Measurements from ENCODE around the gene MALSU1.

MALSU1 gene

GRCh38 chr7:23335621-23336020 is 36.5 kb downstream of the MALSU1 start:
- DNase-seq (ENCODE audit: low read depth) = no peak

GRCh38 chr7:23336086-23336485 is 36.9 kb downstream of the MALSU1 start:
- DNase-seq (ENCODE audit: low read depth) = no peak

- no peak for DNase-seq (ENCODE audit: low read depth)
These were observed 37.7 kb downstream of the MALSU1 start for GRCh38 chr7:23336799-23337283.

- DNase-seq (ENCODE audit: low read depth) = no peak
These were observed 38.2 kb downstream of the MALSU1 start for GRCh38 chr7:23337374-23337773.

GRCh38 chr7:23338439-23338838 is 39.3 kb downstream of the MALSU1 start:
- DNase-seq (ENCODE audit: low read depth) = no peak

- DNase-seq (ENCODE audit: low read depth) = no peak
These were observed 39.7 kb downstream of the MALSU1 start for GRCh38 chr7:23338863-23339262.

- no peak for DNase-seq (ENCODE audit: low read depth)
These were observed 42.9 kb downstream of the MALSU1 start for GRCh38 chr7:23341846-23342598.

- no peak for DNase-seq (ENCODE audit: low read depth)
These were observed 44.0 kb downstream of the MALSU1 start for GRCh38 chr7:23343102-23343501.

GRCh38 chr7:23343806-23344475 is 44.8 kb downstream of the MALSU1 start:
- DNase-seq (ENCODE audit: low read depth) = no peak

- no peak for DNase-seq (ENCODE audit: low read depth)
These were observed 46.5 kb downstream of the MALSU1 start for GRCh38 chr7:23345601-23346000.

GRCh38 chr7:23346316-23346715 is 47.2 kb downstream of the MALSU1 start:
- DNase-seq (ENCODE audit: low read depth) = no peak

GRCh38 chr7:23347033-23347681 is 48.0 kb downstream of the MALSU1 start:
- no peak for DNase-seq (ENCODE audit: low read depth)

GRCh38 chr7:23347682-23348180 is 48.6 kb downstream of the MALSU1 start:
- no peak for DNase-seq (ENCODE audit: low read depth)

GRCh38 chr7:23349484-23350157 is 50.5 kb downstream of the MALSU1 start:
- no peak for DNase-seq (ENCODE audit: low read depth)

- no peak for DNase-seq (ENCODE audit: low read depth)
These were observed 51.3 kb downstream of the MALSU1 start for GRCh38 chr7:23350466-23350865.

- DNase-seq (ENCODE audit: low read depth) = no peak
These were observed 54.0 kb downstream of the MALSU1 start for GRCh38 chr7:23353172-23353571.

- DNase-seq (ENCODE audit: low read depth) = no peak
These were observed 57.0 kb downstream of the MALSU1 start for GRCh38 chr7:23356168-23356567.

- DNase-seq (ENCODE audit: low read depth) = no peak
These were observed 57.6 kb downstream of the MALSU1 start for GRCh38 chr7:23356726-23357125.

GRCh38 chr7:23357190-23358093 is 58.3 kb downstream of the MALSU1 start:
- no peak for DNase-seq (ENCODE audit: low read depth)

- no peak for DNase-seq (ENCODE audit: low read depth)
These were observed 59.1 kb downstream of the MALSU1 start for GRCh38 chr7:23358152-23358674.

Data from stimulated activated CD8-positive, alpha-beta memory T cell treated with anti-CD3 and anti-CD28 coated beads, Interleukin-15, amount 100 ng/mL, for 1 hour (primary cell).